D721Med (cell line): ENCODE results near the gene TMEM116.
"Not testable (repeated sequence)": the region's sequence is repeated elsewhere in the genome, so short reads cannot be mapped to it uniquely, and the experiment has no call there.

ENCODE experiments used
- DNase-seq: peaks from one replicate; pipeline ENCODE4 v3.0.0; 2011; ENCODE audit warnings: low spot score; ENCODE audit not compliant: insufficient read length
- FAIRE-seq: peaks from 2 replicates; lab custom pipeline; 2011; peaks lifted over from hg19 to GRCh38; lab: Jason Lieb, UNC
- CTCF ChIP-seq: IDR thresholded peaks from 2 replicates; pipeline ENCODE4 v1.5.1; 2012; ENCODE audit warnings: mild to moderate bottlenecking, control low read depth; ENCODE audit not compliant: insufficient read depth; ENCODE audit errors: missing control alignments

Gene TMEM116

GRCh38 chr12:112018571-112019237 is 5.7 kb upstream of the TMEM116 start:
- DNase-seq (no peak), FAIRE-seq (no peak)
- TF ChIP-seq CTCF, result no peak

GRCh38 chr12:112017041-112017440 is 4.1 kb upstream of the TMEM116 start:
- FAIRE-seq (no peak), DNase-seq (no peak)
- no peak for TF ChIP-seq CTCF

GRCh38 chr12:112015938-112016337 is 3.0 kb upstream of the TMEM116 start:
- FAIRE-seq (no peak), DNase-seq (no peak)
- no peak for TF ChIP-seq CTCF

GRCh38 chr12:112013601-112014402 is 837 bp upstream of the TMEM116 start:
- no peak for FAIRE-seq
- peak; percentile 28 for DNase-seq

GRCh38 chr12:112011685-112012084 is 1.3 kb downstream of the TMEM116 start:
- FAIRE-seq, result no peak
- TF ChIP-seq CTCF, result no peak
- DNase-seq, result no peak

More at GRCh38 chr12:112013601-112014402, 837 bp upstream of the TMEM116 start:
- no peak for TF ChIP-seq CTCF

- DNase-seq, result no peak
- TF ChIP-seq CTCF, result no peak
- no peak for FAIRE-seq
Measured at GRCh38 chr12:112010415-112011344, 2.3 kb downstream of the TMEM116 start.

- not testable (repeated sequence) for FAIRE-seq
Measured at GRCh38 chr12:112009596-112009995, 3.4 kb downstream of the TMEM116 start.

More at GRCh38 chr12:112009596-112009995, 3.4 kb downstream of the TMEM116 start:
- DNase-seq, result not testable (repeated sequence)
